ENCODE measurements around the gene PRM3.
"Not testable (repeated sequence)": the region's sequence is repeated elsewhere in the genome, so short reads cannot be mapped to it uniquely, and the experiment has no call there.

The PRM3 gene

DNA sequence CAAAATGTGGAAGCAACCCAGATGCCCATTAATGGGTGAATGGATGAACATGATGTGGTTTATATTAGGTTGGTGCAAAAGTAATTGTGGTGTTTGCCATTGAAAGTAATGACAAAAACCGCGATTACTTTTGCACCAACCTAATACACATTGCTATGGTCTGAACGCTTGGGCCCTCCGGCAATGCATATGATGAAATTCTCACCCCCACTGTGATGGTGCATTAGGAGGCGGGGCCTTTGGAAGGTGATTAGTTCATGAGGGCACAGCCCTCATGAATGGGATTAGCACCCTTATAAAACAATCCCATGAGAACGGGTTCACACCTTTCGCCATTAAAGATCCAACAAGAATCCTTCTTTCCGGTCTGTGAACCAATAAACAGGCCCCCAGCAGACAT lies 33.0 kb upstream of the PRM3 start:
- peak; percentile 84 for DNase-seq (ENCODE audit: low read depth, low spot score)

DNA sequence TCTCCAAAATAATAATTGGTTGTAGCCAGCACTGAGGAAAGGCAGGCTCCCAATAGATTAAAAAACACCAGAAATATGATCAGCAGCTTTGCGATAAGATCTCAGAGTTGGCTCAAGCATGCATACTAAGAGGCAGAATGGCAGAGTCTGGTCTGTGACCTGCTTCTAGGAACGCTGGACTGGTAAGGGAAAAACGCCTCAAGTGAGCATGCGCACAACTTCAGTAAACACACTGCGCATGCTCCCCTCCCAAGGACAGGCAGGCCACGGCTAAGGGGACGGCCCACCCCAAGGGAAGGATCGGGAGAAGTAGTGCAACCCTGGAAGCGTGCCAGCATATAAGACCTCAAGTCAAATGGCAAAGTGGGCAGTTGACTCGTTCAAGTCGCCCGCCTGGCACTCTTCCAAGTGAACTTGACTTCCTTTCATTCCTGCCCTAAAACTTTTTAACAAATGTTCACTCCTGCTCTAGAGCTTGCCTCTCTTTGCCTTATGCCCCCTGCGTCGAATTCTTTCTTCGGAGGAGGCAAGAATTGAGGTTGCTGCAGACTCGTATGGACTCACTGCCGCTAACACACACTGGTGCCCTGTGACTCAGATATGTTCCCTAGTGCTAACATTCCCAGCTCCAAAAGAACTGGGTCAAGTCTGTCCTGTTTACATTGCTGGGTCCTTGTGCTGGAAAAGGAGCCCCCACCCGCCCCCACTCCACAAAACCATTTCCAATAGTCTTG lies 30.1 kb upstream of the PRM3 start:
- no peak for DNase-seq (ENCODE audit: low read depth, low spot score)

DNA sequence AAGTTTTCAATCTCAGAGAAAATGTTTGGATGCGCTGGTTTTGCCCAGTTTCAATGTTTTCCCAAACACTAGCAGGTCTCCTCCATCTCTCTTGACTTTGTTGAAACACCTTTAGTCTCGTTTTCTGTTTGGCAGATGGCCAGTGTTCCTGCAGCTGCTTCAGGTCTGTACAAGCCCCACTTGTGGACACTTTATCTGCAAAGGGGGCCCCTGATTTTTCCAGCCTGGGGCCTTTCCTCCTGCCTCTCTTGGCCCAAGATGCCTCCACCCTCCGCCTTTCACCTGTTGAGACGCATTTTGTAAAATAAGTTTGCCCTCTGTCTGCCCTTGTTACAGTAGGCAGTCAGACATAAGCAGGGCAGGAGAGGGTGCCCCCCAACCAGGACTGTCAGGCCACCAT lies 29.5 kb upstream of the PRM3 start:
- DNase-seq (ENCODE audit: low read depth, low spot score): no peak

DNA sequence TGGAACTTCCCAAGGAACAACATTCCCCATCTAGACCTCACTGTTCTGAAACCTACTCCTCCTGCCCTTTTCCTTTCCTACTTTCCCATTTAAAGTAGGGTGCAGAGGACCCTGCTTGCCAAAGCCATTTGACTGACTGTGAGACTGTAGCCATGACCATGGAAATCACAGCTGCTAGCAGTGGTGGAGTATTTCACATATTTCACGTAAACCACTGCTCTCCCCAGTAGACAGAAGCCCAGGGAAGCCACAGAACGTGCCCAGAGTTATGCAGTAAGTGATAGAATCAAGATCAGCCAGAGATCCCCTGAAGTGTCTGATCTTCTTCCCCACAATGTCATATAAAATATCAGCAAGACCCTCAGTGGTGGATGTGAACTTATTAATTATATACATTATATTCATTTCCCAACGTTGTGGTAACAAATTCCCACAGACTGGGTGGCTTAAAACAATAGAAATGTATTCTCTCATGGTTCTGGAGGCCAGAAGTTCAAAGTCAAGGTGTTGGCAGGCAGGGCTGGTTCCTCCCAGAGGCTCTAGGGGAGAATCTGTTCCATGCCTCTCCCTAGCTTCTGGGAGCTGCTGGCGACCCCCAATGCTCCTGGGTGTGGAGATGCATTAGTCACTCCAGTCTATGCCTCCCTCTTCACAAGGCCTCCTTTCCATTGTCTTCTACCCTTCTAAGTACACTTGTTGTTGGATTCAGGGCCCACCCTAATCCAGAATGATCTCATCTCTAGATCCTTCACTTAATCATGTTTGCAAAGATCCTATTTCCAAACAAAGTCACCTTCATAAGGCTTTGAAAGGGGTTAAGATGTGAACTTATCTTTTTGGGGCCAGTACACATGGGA lies 28.4 kb upstream of the PRM3 start:
- no peak for DNase-seq (ENCODE audit: low read depth, low spot score)

DNA sequence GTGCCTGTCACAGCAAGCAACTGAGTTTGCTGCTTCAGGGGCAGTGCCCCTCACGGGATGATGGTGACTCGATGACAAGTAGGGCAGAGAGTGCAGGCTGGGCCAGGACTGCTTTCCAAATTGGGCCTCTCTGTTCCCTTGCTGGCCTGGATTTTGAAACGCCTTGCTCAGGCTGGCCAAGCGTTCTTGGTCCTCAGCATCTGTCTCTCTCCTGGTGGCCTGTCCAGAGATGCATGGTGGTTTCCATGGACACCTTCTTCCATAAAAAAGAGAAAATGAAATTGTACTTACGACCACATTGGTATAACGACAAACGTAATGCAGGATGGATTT lies 27.1 kb upstream of the PRM3 start:
- no peak for DNase-seq (ENCODE audit: low read depth, low spot score)

DNA sequence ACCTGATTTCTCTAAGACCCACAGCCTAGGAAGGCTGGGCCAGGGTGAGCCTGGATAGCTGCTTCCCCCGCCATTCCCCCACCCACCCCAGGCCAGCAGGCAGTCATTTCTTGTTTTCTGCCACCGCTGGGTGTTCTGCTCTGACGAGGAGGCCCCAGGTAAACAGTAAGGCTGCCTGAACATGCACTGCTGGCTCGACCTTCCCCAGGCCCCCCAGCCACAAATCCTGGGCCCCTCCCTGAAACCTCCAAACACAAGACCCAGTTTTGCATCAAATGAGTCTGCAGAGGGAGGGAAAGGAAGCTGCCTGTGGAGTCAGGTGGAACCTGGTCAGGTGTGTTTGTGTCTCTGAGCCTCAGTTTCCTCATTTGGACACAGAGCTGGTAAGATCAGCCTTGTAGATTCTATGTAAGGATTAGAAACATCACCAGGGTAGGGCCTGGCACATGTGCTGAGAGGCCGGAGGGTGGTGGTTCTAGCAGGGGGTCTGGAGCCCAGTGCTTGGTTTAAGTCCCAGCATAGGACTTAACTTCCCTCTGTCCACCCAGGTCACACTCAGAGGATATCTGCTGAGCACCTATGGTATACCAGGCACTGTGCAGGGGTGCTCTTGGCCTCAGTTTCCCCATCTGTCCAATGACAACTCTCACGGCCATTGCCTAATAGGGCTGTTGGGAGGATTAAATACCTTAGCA lies 26.6 kb upstream of the PRM3 start:
- DNase-seq (ENCODE audit: low read depth, low spot score): no peak

DNA sequence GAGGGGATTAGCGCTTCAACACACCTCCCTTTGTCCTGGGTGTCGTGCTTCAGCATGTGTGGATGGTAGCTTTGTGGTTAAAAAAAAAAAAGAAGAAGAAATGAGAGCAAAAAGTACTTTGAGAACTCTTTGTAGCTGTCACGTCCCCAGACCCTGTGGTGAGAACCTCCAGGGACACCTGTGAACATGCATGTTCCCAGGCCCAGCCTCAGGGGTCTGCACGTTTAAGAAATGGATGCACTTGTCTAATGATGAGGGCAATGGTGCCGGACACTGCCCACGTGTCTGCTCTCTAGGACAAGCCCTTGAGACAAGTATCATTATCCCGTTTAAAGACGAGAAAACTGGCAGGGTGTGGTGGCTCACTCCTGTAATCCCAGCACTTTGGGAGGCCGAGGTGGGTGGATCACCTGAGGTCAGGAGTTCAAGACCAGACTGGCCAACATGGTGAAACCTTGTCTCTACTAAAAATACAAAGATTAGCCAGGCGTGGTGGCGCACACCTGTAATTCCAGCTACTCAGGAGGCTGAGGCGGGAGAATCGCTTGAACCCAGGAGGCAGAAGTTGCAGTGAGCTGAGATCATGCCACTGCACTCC lies 25.6 kb upstream of the PRM3 start:
- DNase-seq (ENCODE audit: low read depth, low spot score): not testable (repeated sequence)

DNA sequence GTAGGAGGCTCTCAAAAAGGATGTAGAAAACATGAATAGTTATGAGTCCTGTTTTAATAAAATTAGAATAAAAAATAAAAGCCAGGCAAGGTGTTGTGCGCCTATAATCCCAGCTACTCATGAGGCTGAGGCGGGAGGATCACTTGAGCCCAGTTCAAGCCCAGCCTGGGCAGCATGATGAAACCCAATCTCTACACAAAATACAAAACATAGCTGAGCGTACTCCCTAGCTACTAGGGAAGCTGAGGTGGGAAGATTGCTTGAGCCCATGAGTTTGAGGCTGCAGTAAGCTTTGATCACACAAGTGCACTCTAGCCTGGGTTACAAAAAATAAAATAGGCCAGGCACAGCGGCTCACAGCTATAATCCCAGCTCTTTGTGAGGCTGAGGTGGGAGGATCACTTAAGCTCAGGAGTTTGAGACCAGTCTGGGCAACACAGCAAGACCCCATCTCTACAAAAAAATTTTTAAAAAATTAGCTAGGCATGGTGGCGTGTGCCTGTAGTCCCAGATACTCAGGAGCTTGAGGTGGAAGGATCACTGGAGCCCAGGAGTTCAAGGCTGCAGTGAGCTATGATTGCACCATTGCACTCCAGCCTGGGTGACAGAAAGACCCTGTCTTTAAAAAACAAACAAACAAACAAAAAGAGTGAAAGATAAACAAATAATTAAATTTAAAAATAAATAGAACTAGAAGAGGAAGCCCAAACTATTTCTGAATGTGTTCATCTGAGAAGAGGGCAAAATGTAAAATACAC lies 24.9 kb upstream of the PRM3 start:
- no peak for DNase-seq (ENCODE audit: low read depth, low spot score)

DNA sequence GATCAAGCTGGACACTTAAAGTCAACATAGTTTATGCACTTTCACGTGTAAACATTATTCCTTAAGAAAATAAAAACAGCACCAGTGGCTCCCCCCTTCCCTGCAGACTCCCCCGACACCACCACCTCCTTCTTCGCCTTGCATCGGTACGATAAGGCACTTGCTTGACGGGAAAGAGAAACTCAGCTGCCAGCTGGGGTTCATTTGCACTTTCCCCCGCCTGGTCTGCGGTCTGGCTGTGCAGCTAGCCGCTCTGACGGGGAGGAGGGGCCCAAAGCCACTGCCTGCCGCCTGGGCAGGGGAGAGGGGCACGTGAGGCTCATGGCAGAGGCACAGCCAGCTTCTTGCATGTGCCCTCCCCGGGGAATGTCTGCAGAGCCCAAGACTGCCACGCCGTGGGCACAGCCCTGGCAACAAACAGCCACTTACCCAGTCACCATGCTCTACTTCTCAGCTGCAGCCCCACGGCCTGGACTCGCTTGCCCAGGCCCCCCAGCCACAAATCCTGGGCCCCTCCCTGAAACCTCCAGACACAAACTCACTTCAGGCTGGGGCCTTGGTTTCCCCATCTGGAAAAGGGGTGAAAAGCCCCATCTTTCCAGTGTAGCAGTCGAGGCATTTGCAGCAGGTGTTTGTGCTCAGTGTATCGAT lies 24.2 kb upstream of the PRM3 start:
- DNase-seq (ENCODE audit: low read depth, low spot score): peak; percentile 54

DNA sequence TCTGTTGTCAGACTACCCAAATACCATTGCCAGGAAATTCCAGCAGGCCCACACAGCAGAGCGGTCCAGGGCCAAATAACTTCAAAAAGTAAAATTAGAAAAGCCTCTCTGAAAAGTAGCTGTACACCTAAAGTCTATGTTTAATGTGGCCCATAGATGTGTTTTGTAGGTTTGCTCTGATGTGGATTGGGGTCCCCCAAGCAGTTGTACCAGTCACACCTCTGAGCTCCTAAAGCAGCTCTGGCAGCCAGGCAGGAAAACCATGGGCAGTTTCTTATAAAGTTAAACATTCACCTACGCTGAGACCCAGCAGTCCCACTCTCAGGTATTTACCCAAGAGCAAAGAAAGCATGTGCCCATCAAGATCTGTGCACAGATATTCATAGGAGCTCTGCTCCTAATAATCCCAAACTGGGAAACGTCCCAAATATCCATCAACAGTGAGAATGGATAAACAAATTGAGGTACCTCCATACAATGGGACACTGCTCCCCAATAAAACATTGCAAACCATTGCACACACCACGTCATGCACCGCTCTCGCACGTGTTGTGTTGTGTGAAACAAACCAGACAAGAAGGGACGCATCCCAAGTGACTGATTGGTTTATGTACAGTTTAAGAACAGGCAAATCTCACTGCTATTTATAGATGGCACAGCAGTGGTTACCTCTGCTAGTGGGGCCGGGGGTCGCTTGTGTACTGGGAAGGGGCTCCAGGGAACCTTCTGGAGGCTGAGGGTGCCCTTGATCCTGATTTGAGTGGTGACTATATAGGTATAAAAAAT lies 23.5 kb upstream of the PRM3 start:
- no peak for DNase-seq (ENCODE audit: low read depth, low spot score)

DNA sequence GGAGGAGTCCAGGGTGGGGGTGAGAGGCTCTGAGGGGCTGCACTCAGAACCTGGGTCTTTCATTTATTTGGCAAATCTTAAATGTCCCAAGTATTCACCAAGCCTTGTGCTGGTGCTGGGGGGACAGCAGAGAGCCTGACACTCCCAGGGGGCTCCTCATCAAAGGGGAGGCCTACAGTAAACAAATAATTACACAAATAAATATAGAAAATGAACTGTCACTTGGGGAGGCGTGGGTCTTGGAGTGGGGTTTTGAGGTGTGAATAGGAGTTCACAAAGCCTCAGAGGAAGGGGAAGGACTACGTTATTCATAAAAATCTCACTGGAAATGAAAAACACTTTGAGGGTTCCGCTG lies 22.9 kb upstream of the PRM3 start:
- DNase-seq (ENCODE audit: low read depth, low spot score): no peak

DNA sequence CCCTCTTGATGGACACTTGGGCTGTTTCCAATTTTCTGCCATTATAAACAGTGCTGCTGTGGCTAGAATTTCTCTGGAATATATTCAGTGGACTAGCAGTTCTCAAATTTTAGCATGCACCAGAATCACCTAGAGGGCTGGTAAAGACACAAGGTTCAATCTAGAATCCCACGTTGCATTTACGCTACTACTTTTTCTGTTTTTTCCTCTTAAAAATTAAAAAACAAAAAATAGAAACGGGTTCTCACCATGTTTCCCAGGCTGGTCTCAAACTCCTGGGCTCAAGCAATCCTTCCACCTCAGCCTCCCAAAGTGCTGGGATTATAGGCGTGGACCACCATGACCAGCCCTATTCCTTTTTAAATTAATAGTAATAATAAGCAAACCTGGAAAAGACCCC lies 22.2 kb upstream of the PRM3 start:
- no peak for DNase-seq (ENCODE audit: low read depth, low spot score)

DNA sequence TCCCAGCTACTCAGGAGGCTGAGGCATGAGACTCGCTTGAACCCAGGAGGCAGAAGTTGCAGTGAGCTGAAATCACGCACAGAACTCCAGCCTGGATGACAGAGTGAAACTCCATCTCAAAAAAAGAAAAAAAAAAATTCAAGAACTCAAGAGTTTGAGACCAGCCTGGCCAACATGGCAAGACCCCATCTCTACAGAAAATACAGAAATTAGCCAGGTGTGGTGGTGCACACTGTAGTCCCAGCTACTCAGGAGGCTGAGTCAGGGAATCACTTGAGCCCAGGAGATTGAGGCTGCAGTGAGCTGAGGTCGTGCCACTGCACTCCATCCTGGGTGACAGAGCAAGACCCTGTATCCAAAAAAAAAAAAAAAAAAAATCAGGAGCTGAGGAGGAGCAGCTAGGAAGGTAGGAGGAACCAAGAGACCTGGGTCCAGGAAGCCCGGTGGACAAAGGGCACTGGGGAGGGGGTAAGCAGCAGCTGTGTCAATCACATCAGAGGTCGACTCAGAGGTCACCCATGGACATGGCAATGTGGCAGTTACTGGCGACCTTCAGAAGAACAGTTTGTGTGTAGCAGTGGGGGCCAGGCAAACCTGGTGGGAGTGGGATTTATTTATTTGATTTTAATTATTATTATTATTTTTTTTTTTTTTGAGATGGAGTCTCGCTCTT lies 18.8 kb upstream of the PRM3 start:
- DNase-seq (ENCODE audit: low read depth, low spot score): no peak

DNA sequence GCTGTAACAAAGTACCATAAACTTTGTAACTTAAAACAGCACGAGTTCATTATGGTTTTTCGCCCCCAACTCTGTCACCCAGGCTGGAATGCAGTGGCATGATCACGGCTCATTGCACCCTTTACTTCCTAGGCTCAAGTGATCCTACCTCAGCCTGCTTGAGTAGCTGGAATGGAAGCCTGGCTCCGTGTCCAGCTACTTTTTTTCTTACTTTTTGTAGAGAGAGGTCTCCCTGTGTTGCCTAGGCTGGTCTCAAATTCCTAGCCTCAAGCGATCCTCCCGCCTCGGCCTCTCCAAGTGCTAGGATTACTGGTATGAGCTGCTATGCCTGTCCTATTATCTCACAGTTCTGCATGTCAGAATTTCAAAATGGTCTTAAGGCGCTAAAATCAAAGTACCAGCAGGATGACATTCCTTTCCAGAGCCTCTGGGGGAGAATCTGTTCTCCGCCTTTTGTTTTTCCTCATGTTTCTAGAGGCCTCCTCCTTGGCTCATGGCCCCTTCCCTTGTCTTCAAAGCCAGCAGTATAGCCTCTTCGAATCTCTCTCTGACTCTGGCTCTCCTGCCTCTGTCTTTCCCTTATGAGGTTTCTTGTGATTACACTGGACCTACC lies 17.8 kb upstream of the PRM3 start:
- peak; percentile 92 for DNase-seq (ENCODE audit: low read depth, low spot score)

DNA sequence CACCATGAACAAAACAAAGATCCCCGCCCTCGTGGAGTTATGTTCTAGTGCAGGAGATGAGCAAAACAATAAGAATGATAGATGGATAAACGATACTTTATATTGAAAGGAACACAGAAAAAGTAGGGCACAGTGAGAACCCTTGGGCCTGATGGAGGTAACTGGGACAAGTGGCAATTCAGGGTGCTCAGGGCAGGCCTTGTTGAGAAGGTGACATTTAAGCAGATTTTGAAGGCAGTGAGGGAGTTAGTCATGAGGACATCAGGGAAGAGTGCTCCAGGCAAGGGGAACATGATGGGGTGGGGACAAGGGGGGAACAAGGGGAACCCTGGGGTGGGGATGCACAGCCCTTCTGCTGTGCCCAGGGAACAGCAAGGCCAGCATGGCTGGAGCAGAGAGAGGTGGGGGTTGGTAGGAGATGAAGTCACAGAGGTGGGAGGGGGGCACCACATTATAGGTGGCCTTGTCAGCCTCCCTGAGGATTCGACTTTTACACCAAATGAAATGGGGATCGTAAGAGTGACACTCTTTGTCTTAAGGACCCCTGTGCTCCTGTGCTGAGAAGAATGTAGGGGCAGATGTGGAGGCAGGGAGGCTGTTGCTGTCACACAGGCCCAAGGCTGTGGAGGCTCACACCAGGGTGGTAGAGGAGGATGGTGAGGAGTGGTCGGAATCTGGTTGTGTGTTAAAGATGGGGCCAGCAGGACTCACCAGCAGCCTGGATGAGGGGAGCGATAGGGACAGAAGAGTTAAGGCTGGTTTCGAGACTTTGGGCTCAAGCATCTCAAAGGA lies 16.9 kb upstream of the PRM3 start:
- no peak for DNase-seq (ENCODE audit: low read depth, low spot score)

DNA sequence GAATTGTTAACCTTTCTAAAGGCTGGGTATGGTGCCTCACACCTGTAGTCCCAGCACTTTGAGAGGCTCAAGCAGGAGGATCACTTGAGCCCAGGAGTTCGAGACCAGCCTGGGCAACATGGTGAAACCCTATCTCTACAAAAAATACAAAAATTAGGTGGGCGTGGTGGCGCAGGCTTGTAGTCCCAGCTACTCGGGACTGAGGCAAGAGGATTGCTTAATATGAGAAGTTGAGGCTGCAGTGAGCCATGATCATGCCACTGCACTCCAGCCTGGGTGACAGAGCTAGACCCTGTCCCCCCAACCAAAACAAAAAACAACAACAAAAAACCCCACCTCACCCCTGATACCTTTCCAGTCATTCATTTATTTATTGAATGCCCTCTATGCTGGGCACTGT lies 16.3 kb upstream of the PRM3 start:
- not testable (repeated sequence) for DNase-seq (ENCODE audit: low read depth, low spot score)

DNA sequence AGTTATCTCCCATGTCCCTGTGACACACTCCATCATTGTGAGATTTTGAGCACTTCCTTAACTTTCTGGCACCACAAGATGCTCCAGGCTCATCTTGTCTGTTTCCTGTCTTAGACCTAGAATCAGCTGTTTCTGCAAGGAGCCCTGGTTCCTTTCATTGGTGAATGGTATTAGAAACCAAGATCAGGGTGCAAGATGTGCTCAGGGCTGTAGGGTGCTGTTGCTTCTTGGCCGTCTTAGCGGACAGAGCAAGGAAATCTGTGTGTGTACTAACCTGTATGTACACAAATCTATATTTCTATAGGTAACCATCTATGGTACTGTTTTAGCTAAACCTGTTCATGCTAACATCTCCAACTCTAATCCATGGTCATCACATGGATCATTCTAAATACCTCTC lies 15.8 kb upstream of the PRM3 start:
- DNase-seq (ENCODE audit: low read depth, low spot score): no peak

DNA sequence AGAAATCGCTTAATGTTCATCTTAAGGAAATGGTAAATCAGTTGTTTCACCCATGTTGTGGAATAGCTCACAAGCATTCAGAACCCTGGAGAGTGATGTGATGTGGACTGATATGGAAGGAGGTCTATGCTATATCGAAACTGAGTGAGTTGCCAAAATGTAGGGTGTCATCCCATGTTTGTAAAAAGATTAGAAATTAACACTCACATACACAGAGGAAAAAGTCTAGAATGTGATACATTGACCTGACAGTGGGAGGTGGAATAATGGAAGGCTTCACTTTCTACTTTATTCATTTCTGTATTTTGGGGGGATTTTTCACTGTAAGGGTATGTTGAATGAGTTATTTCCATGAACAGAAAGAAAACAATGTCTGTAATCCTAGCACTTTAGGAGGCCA lies 12.4 kb upstream of the PRM3 start:
- no peak for DNase-seq (ENCODE audit: low read depth, low spot score)
